Stomach (tissue), 4 donors: ENCODE data around the gene LRMDA.

Source experiments
- CTCF ChIP-seq, 7 experiments: fragments of 450-650 bp in 4 of 7; fragments of 200-600 bp in 3 of 7; sonication (generic) in 3 of 7; IDR thresholded peaks; one replicate each; pipeline ENCODE4 v1.5.1; 2016 to 2019; ENCODE audit warnings: antibody characterized with exemption in 7 of 7, control low read depth in 2 of 7, mild to moderate bottlenecking in 1 of 7
- POLR2A ChIP-seq, 4 donors: fragments of 450-650 bp; IDR thresholded peaks; one replicate each; pipeline ENCODE4 v1.6.1; 2016; ENCODE audit warnings: antibody characterized with exemption in 4 of 4, control low read depth in 2 of 4, mild to moderate bottlenecking in 1 of 4, moderate library complexity in 1 of 4
- POLR2AphosphoS5 ChIP-seq, 3 donors: sonication (generic); formaldehyde crosslinking; IDR thresholded peaks; one replicate each; pipeline ENCODE4 v1.6.1; 2016; ENCODE audit warnings: antibody characterized with exemption in 3 of 3

- no peak for TF ChIP-seq CTCF (IDR thresholded peaks at IDR 0.05)
- no peak for TF ChIP-seq POLR2A (IDR thresholded peaks at IDR 0.05)
- no peak for TF ChIP-seq POLR2AphosphoS5 (IDR thresholded peaks at IDR 0.05)
Measured at GRCh38 chr10:75386128-75386527, 45.3 kb upstream of the LRMDA start.
